Loucy (cell line): ENCODE data around the gene ZC3H12C.

ENCODE experiments used
- CTCF ChIP-seq: fragments of 200-600 bp; sonication (generic); conservative IDR thresholded peaks from 2 replicates; pipeline ENCODE4 v1.5.1; 2014; ENCODE audit warnings: mild to moderate bottlenecking, antibody characterized with exemption, low read length
- EZH2phosphoT487 ChIP-seq: fragments of 200-600 bp; IDR thresholded peaks from 2 replicates; pipeline ENCODE4 v1.6.1; 2018; ENCODE audit warnings: antibody characterized with exemption, mild to moderate bottlenecking, moderate library complexity, borderline replicate concordance

- TF ChIP-seq CTCF, result no peak
- no peak for TF ChIP-seq EZH2phosphoT487
These were observed 40.9 kb downstream of the ZC3H12C start for GRCh38 chr11:110134110-110134509.
